Adrenal gland (tissue), 12 donors: Measurements from ENCODE around the gene S100A6. TPM values are rescaled to one million over a fixed set of nuclear protein-coding genes. Genes with fewer than 3 reads are reported as not detected.

Experiments used
- DNase-seq, 7 donors: peaks; one replicate each; pipeline ENCODE4 v3.0.0-alpha.2; 2019 to 2020
- H3K27ac ChIP-seq, 5 donors: fragments of 200-600 bp; sonication (generic) in 4 of 5; 1 replicate in 3 of 5; 2 replicates in 2 of 5; pipeline versions ENCODE4 v1.5.1 to v1.8.0; 2016 to 2020; ENCODE audit warnings: mild to moderate bottlenecking in 1 of 5
- H3K27me3 ChIP-seq: fragments of 200-600 bp; 2 replicates; pipeline ENCODE4 v1.8.0; 2021
- H3K36me3 ChIP-seq, 2 donors: fragments of 200-600 bp; replicated peaks in 1 of 2; 1 replicate in 1 of 2; 2 replicates in 1 of 2; pipeline versions ENCODE4 v1.5.1 to v1.8.0; 2018 to 2022
- H3K4me1 ChIP-seq, 2 donors: fragments of 200-600 bp; replicated peaks in 1 of 2; 1 replicate in 1 of 2; 2 replicates in 1 of 2; pipeline versions ENCODE4 v1.5.1 to v1.8.0; 2018 to 2021
- H3K4me3 ChIP-seq, 4 donors: fragments of 200-600 bp; sonication (generic) in 3 of 4; one replicate each; pipeline ENCODE4 v1.5.1; 2016 to 2018
- H3K9me3 ChIP-seq, 3 donors: fragments of 200-600 bp; sonication (generic) in 1 of 3; replicated peaks in 1 of 3; 1 replicate in 2 of 3; 2 replicates in 1 of 3; pipeline versions ENCODE4 v1.5.1 to v1.8.0; 2016 to 2021
- POLR2A ChIP-seq, 2 donors: fragments of 450-650 bp; IDR thresholded peaks; one replicate each; pipeline ENCODE4 v1.6.1; 2017; ENCODE audit warnings: antibody characterized with exemption in 2 of 2, mild to moderate bottlenecking in 2 of 2, moderate library complexity in 1 of 2
- WGBS, 4 donors: extraction: QIAGEN DNeasy Blood & Tissue Kit in 2 of 4; methylation state at CpG; one replicate each; pipeline versions ENCODE4 v1.1.5 to v1.1.7; 2013 to 2017; 5-methylcytosine and 5-hydroxymethylcytosine counted together
- intact Hi-C, 2 donors: fragments of 100-400 bp; cut with DNase I; formaldehyde crosslinking; loops; one replicate each; pipeline versions ENCODE4 v1.14.1 to v1.15.0; 2022 to 2023
- polyA plus RNA-seq, 3 donors: library from polyadenylated mRNA; stranded (reverse); fragments of 200-250 nt in 2 of 3; fragments of 350-450 nt in 1 of 3; fragmentation: Illumina TruSeq in 1 of 3; extraction: RNeasy Lipid Tissue Mini Kit (QIAGEN cat#74804) in 1 of 3; gene quantifications; one replicate each; pipeline ENCODE4 v1.2.3, GENCODE V29; 2013 to 2014
- total RNA-seq, 9 donors: library from RNA; depleted of rRNA in 4 of 9; stranded (reverse); fragments of >200 nt in 4 of 9; fragments of 120-200 nt in 1 of 9; fragmentation: NEBNext Ultra II Directional in 1 of 9; extraction: Animal tissue kit (Norgen Biotek cat#: 25700) in 1 of 9; gene quantifications; one replicate each; pipeline versions ENCODE4 v1.1.0 to v1.2.4, GENCODE V29; 2013 to 2023
- TF ChIP-seq, protein P1 (sequence below), 6 experiments: fragments of 450-650 bp in 4 of 6; fragments of 200-600 bp in 2 of 6; sonication (generic) in 1 of 6; IDR thresholded peaks; 1 replicate in 5 of 6; 2 replicates in 1 of 6; pipeline versions ENCODE4 v1.5.1 to v1.8.0; 2016 to 2021; ENCODE audit warnings: antibody characterized with exemption in 6 of 6, mild to moderate bottlenecking in 2 of 6, moderate library complexity in 1 of 6
- donor health status: healthy with polysubstance abuse.
- donor health status: Bipolar disorder and iron deficiency.
- donor health status: DM: yes; HTN: yes; CAD: no.
- donor health status: DM: no; HTN: no; CAD: no.
- donor health status: DM: no; HTN: no; CAD: no.
- donor health status: DM: yes; HTN: yes; CAD: no.

The S100A6 gene
- total and polyA plus RNA-seq, 12 donors: 39.4 to 4,129 (median 372) TPM

DNA sequence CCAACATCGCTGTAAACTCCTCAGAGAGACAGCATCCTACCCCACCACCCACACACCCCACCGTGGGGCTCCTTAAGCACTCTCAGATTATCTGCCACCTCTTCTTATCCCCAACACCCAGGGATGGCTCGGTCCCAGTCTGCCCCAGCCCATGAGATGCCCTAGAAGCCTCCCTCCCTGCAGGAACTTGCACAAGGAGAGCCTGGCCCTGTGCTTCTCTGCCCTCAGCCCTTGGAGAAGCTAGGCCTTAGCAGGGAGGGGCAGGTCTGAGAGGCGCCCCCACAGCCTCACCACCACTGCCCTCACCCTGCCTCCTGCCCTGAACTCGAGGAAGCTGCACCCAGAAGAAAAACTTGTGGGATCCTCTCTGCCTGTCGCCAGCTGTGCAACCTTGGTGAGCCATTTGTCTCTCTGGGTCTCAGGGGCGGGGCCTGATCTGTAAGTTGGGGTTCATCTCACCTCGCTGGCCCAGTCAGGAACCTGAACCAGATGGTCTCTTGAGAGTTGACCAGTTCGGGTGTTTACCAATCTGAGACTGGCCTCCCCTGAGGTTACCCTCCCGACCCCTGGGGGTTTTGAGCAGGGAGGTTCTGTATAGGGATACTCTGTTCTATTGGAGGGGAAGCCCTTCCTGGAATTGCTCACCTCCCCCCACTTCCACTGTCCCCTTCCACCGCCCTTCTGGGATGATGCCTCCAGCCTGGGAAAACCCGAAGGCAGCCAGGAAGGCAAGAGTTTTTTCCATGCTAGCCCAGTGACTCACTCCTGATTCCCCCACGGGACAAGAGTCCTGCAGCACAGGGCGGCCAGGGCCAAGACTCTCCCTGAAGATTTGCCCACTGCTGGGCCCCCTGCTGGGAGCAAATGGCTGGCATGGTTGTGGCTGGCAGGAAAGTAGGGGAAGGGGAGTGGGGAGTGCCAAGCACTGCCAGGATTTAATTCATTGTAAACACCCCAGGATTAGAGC, 13.2 kb upstream of the S100A6 start, which contains the start of gene S100A3:
S100A3 (minus strand) TSS at position 537 of the 967 bp plus-strand sequence. CDS start 773 bp downstream, outside the sequence.
- 61 to 78% (median 69%) methylated on average over 10 to 14 of the region's 14 CpGs for WGBS, 4 donors
- Histone ChIP-seq H3K27me3 (no peaks in the 10 kb centered on the region), H3K27ac (peak within 1 kb of the TSS in 3 of 5 donors; percentile 7 to 57 (median 51)), H3K4me3 (no peak within 1 kb of the TSS), H3K36me3 (no peaks in the 10 kb centered on the region), H3K4me1 (peaks cover 41 to 47% of the 10 kb centered on the region in 2 donors), H3K9me3 (no peaks in the 10 kb centered on the region)
- intact Hi-C loops: no loop called here
- no peak for TF ChIP-seq POLR2A (IDR thresholded peaks at IDR 0.05)
- TF ChIP-seq, protein P1, sequence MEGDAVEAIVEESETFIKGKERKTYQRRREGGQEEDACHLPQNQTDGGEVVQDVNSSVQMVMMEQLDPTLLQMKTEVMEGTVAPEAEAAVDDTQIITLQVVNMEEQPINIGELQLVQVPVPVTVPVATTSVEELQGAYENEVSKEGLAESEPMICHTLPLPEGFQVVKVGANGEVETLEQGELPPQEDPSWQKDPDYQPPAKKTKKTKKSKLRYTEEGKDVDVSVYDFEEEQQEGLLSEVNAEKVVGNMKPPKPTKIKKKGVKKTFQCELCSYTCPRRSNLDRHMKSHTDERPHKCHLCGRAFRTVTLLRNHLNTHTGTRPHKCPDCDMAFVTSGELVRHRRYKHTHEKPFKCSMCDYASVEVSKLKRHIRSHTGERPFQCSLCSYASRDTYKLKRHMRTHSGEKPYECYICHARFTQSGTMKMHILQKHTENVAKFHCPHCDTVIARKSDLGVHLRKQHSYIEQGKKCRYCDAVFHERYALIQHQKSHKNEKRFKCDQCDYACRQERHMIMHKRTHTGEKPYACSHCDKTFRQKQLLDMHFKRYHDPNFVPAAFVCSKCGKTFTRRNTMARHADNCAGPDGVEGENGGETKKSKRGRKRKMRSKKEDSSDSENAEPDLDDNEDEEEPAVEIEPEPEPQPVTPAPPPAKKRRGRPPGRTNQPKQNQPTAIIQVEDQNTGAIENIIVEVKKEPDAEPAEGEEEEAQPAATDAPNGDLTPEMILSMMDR (IDR thresholded peaks at IDR 0.05): peak in 3 of 6 experiments; percentile 7 to 12 (median 10)
- peak; percentile 70 to 92 (median 80) for DNase-seq

DNA sequence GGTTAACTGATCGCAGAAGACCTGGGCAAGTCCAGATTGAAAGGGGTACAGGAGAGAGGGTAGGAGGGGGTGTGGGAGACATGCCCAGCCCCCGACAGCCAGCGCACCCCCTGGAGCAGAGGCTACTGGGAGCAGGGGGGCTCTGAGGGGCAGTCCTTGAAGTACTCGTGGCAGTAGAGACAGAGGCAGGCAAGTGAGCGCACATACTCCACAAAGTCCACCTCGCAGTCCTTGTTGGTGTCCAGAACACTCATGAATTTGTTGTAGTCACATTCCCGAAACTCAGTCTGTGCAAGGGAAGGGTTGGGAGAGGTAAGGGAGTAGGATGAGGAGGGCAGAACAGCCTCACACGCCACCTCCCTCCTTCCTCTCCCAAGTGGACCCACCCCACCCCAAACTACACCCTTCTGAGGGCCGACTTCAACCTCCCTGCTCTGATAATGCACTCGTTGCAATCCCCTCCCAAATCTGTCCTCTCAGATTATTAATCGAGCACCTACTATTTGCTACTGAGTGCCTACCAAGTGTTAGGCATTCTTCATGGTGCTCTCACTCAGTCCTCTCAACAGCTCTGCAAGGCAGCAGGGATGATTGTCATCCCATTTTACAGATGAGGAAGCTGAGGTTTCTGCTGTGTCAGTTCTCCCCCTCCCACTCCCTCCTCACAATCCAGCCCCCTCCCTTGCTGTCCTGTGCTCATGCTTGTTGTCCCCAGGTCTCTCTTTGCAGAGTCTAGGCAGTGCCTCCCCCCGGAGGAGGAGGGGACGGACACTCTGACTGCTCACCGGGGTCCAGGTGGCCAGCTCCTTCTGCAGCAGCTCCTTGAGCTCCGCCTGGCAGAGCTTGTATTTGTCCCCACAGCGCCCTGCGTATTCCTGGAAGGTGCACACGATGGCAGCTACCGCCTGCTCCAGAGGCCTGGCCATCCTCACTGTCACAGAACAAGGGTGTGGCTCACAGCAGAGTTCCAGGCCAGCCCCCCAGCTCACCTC, 12.1 kb upstream of the S100A6 start:
- peak in 1 of 7 donors; percentile 8 for DNase-seq
- H3K27ac ChIP-seq: no peak overlapping the region
- intact Hi-C loops: no loop called here

DNA sequence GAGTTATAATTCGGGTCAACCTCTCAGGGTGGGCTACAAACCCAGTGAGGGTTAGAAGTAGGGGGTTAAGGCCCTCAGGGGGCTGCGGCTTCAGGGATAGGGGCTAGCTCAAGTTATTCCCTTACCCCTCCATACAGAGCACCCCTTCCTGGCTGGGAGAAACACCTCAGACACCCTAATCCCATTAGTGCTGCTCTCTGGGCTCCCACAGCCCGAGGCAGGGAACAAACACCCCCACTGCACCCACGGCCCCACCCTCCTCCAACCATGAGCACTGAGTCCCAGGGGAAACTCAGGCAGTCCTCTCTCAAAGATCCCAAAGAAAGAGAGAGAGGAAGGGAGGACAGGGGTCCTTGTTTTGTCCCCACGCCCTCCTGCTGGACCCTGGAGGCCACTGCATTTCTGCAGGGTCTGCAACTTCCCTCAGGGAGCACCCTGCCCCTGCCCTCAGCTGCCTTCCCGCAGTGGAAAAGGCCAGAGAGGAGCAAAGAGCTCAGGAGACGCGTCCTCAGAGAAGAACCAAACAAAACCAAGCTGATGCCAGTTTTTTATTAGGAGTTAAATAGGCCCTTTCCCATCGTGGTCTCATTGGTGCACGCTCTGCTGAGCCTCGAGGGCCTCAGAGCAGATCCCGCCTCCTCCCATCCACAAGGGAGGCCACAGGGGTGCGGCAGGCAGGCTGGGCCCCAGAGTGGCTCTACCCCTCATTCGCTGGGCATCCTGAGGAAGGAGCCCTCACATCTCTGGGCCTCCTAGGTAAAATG, 11.2 kb upstream of the S100A6 start:
- intact Hi-C loops: no loop called here
- WGBS, 4 donors: 77 to 89% (median 85%) methylated on average over 10 to 14 of the region's 14 CpGs
- DNase-seq: no peak
- H3K9me3 ChIP-seq: no peaks in the 10 kb centered on the region
- no peak overlapping the region for H3K4me3 ChIP-seq
- TF ChIP-seq, protein P1 (IDR thresholded peaks at IDR 0.05): no peak
- no peak for TF ChIP-seq POLR2A (IDR thresholded peaks at IDR 0.05)
- H3K27me3 ChIP-seq: no peaks in the 10 kb centered on the region
- H3K27ac ChIP-seq: peak overlapping the region in 1 of 5 donors; percentile 6
- peaks cover 39 to 49% of the 10 kb centered on the region in 2 donors for H3K4me1 ChIP-seq
- H3K36me3 ChIP-seq: no peaks in the 10 kb centered on the region

More for the DNA sequence above, 12.1 kb upstream of the S100A6 start:
- TF ChIP-seq, protein P1 (IDR thresholded peaks at IDR 0.05): no peak
- no peak for TF ChIP-seq POLR2A (IDR thresholded peaks at IDR 0.05)
- H3K4me3 ChIP-seq: no peak overlapping the region
- peaks cover 34 to 42% of the 10 kb centered on the region in 2 donors for H3K4me1 ChIP-seq
- no peaks in the 10 kb centered on the region for H3K27me3 ChIP-seq
- H3K36me3 ChIP-seq: no peaks in the 10 kb centered on the region
- H3K9me3 ChIP-seq: no peaks in the 10 kb centered on the region
- WGBS, 4 donors: 87 to 90% (median 89%) methylated on average over 13 to 19 of the region's 19 CpGs
